HG02885 (cell line): ENCODE results near the gene KIF27.
"Not testable (repeated sequence)": the region's sequence is repeated elsewhere in the genome, so short reads cannot be mapped to it uniquely, and the experiment has no call there.

Source experiments
- ATAC-seq: cut with Tn5 transposase; IDR thresholded peaks from one replicate; pipeline ENCODE4 v1.9.1; 2021; ENCODE audit warnings: mild to moderate bottlenecking; ENCODE audit not compliant: unreplicated experiment, poor library complexity

Gene KIF27

GRCh38 chr9:83920927-83921707, at the start of gene KIF27:
Gene KIF27, minus strand, starts transcription at chr9:83921432. Its CDS starts 5,841 bp downstream, at chr9:83915591.
- ATAC-seq = peak; percentile 92

- ATAC-seq = no peak
These were observed 48.4 kb upstream of the KIF27 start for GRCh38 chr9:83969602-83970001.

GRCh38 chr9:83967073-83967472, 45.8 kb upstream of the KIF27 start:
- no peak for ATAC-seq

GRCh38 chr9:83966209-83966582, 45.0 kb upstream of the KIF27 start:
- no peak for ATAC-seq

GRCh38 chr9:83965350-83966208, 44.3 kb upstream of the KIF27 start:
- no peak for ATAC-seq

- no peak for ATAC-seq
These were observed 43.7 kb upstream of the KIF27 start for GRCh38 chr9:83964973-83965349.

GRCh38 chr9:83962165-83962564, 40.9 kb upstream of the KIF27 start:
- no peak for ATAC-seq

- no peak for ATAC-seq
These were observed 39.8 kb upstream of the KIF27 start for GRCh38 chr9:83960991-83961390.

GRCh38 chr9:83959061-83959460, 37.8 kb upstream of the KIF27 start:
- no peak for ATAC-seq

GRCh38 chr9:83957248-83957513, 35.9 kb upstream of the KIF27 start:
- no peak for ATAC-seq

GRCh38 chr9:83956436-83957247, 35.4 kb upstream of the KIF27 start:
- ATAC-seq = peak; percentile 86

- ATAC-seq = peak; percentile 71
These were observed 34.8 kb upstream of the KIF27 start for GRCh38 chr9:83956086-83956435.

GRCh38 chr9:83948096-83948495, 26.9 kb upstream of the KIF27 start:
- ATAC-seq = not testable (repeated sequence)

- ATAC-seq = no peak
These were observed 19.5 kb upstream of the KIF27 start for GRCh38 chr9:83940590-83941303.

- ATAC-seq = no peak
These were observed 16.7 kb upstream of the KIF27 start for GRCh38 chr9:83937861-83938455.

GRCh38 chr9:83936523-83936922, 15.3 kb upstream of the KIF27 start:
- ATAC-seq = no peak

- no peak for ATAC-seq
These were observed 14.2 kb upstream of the KIF27 start for GRCh38 chr9:83935276-83935935.

GRCh38 chr9:83934569-83935275, 13.5 kb upstream of the KIF27 start:
- no peak for ATAC-seq

- no peak for ATAC-seq
These were observed 12.6 kb upstream of the KIF27 start for GRCh38 chr9:83933790-83934189.
